GM12891 (cell line): Measurements from ENCODE around the gene TMED10.
A peak's percentile ranks its signal among the peaks of the same experiment; 100 is the strongest.

Experiments
- POLR2A ChIP-seq: IDR thresholded peaks from 2 replicates; pipeline ENCODE4 v1.6.1; 2011; ENCODE audit warnings: low read depth, low read length, control low read depth
- POLR2AphosphoS5 ChIP-seq: IDR thresholded peaks from 2 replicates; pipeline ENCODE4 v1.6.1; 2011; ENCODE audit warnings: low read depth, low read length, control low read depth
- POU2F2 ChIP-seq: IDR thresholded peaks from 2 replicates; pipeline ENCODE4 v1.6.1; 2011; ENCODE audit warnings: low read depth, mild to moderate bottlenecking, control low read depth, low read length, moderate library complexity
- TAF1 ChIP-seq: IDR thresholded peaks from 2 replicates; pipeline ENCODE4 v1.6.1; 2011; ENCODE audit warnings: low read depth, low read length, control low read depth

DNA sequence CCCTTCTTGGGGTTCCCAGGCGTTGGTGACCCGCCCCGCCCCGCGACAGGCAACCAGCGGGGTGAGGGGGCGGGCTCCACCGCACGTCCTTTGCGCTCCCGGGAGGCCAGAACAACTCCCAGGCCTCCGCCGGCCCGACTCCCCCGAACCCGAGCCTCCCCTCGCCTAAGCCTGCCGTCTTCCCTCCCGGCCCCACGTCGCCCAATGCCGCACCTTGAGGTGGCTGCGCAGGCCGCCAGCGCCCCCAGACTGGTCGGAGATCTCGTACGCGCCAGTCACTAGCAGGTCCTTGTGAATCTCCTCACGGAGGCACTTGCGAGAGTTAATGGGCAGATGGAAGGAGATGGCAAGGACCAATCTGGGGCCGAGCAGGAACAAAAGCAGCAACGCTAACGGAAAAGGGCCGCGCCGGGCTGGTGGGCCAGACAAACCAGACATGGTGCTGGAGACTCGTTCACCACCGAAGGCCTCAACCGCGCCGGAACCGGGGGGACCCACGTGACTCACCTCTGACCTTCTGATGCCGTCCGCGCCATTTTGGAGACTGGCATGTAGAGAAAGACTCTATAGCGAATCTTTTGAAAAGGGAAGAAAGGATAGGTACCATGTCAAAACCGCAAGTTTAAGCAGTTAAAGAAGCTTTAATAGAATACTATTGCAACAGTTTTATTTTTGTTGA lies at the start of gene TMED10:
- TF ChIP-seq POLR2A, result peak; percentile 86
- peak; percentile 57; the same call in 1 of the 2 replicates for TF ChIP-seq POLR2AphosphoS5
- peak; percentile 6; the same call in 1 of the 2 replicates for TF ChIP-seq POU2F2
- TF ChIP-seq TAF1, result no peak; the same call in 1 of the 2 replicates
